HTERT RPE-1 (cell line): ENCODE measurements around the gene MS4A6E.
"Not testable (repeated sequence)": the region's sequence is repeated elsewhere in the genome, so short reads cannot be mapped to it uniquely, and the experiment has no call there.

Source experiments
- in situ Hi-C: fragments of 300-500 bp; cut with MboI; formaldehyde crosslinking; loops from 4 replicates; pipeline ENCODE4 v1.14.3; 2020; ENCODE audit warnings: low sequenced_read_pairs

Gene MS4A6E

GRCh38 chr11:60334005-60334620, 7.1 kb downstream of the MS4A6E start:
- in situ Hi-C loops = no loop called here

GRCh38 chr11:60336767-60337391, 9.8 kb downstream of the MS4A6E start:
- in situ Hi-C loops = no loop called here

GRCh38 chr11:60338053-60338452, 11.0 kb downstream of the MS4A6E start:
- in situ Hi-C loops = no loop called here

- in situ Hi-C loops = no loop called here
Measured at GRCh38 chr11:60339356-60339755, 12.3 kb downstream of the MS4A6E start.

GRCh38 chr11:60343094-60343704, 16.1 kb downstream of the MS4A6E start:
- in situ Hi-C loops = no loop called here

- in situ Hi-C loops = no loop called here
Measured at GRCh38 chr11:60344146-60344545, 17.1 kb downstream of the MS4A6E start.

- in situ Hi-C loops = no loop called here
Measured at GRCh38 chr11:60345489-60345888, 18.4 kb downstream of the MS4A6E start.

- in situ Hi-C loops = no loop called here
Measured at GRCh38 chr11:60347084-60347797, 20.2 kb downstream of the MS4A6E start.

- in situ Hi-C loops = no loop called here
Measured at GRCh38 chr11:60348116-60348515, 21.1 kb downstream of the MS4A6E start.

- in situ Hi-C loops = no loop called here
Measured at GRCh38 chr11:60349990-60350389, 22.9 kb downstream of the MS4A6E start.

GRCh38 chr11:60357771-60358170, 30.7 kb downstream of the MS4A6E start:
- in situ Hi-C loops = no loop called here

- in situ Hi-C loops = no loop called here
Measured at GRCh38 chr11:60360621-60361020, 33.6 kb downstream of the MS4A6E start.

- in situ Hi-C loops = no loop called here
Measured at GRCh38 chr11:60362241-60362640, 35.2 kb downstream of the MS4A6E start.

- in situ Hi-C loops = no loop called here
Measured at GRCh38 chr11:60363542-60364470, 36.8 kb downstream of the MS4A6E start.

GRCh38 chr11:60366262-60366904, 39.3 kb downstream of the MS4A6E start:
- in situ Hi-C loops = not testable (repeated sequence)

GRCh38 chr11:60367009-60367408, 40.0 kb downstream of the MS4A6E start:
- in situ Hi-C loops = no loop called here

- in situ Hi-C loops = no loop called here
Measured at GRCh38 chr11:60367896-60368295, 40.8 kb downstream of the MS4A6E start.

- in situ Hi-C loops = no loop called here
Measured at GRCh38 chr11:60370252-60370810, 43.3 kb downstream of the MS4A6E start.

- in situ Hi-C loops = no loop called here
Measured at GRCh38 chr11:60370811-60371298, 43.8 kb downstream of the MS4A6E start.

GRCh38 chr11:60371386-60371785, 44.3 kb downstream of the MS4A6E start:
- in situ Hi-C loops = no loop called here
